ENCODE data around the gene LARGE2.

GRCh38 chr11:45930951-45931570 lies 8.6 kb downstream of the LARGE2 start:
- TF ChIP-seq, protein P1, sequence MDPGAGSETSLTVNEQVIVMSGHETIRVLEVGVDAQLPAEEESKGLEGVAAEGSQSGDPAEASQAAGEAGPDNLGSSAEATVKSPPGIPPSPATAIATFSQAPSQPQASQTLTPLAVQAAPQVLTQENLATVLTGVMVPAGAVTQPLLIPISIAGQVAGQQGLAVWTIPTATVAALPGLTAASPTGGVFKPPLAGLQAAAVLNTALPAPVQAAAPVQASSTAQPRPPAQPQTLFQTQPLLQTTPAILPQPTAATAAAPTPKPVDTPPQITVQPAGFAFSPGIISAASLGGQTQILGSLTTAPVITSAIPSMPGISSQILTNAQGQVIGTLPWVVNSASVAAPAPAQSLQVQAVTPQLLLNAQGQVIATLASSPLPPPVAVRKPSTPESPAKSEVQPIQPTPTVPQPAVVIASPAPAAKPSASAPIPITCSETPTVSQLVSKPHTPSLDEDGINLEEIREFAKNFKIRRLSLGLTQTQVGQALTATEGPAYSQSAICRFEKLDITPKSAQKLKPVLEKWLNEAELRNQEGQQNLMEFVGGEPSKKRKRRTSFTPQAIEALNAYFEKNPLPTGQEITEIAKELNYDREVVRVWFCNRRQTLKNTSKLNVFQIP (CRISPR knock-in tag; IDR thresholded peaks at IDR 0.05; ENCODE audit: borderline replicate concordance, low read depth): no peak
- TF ChIP-seq, protein P2, sequence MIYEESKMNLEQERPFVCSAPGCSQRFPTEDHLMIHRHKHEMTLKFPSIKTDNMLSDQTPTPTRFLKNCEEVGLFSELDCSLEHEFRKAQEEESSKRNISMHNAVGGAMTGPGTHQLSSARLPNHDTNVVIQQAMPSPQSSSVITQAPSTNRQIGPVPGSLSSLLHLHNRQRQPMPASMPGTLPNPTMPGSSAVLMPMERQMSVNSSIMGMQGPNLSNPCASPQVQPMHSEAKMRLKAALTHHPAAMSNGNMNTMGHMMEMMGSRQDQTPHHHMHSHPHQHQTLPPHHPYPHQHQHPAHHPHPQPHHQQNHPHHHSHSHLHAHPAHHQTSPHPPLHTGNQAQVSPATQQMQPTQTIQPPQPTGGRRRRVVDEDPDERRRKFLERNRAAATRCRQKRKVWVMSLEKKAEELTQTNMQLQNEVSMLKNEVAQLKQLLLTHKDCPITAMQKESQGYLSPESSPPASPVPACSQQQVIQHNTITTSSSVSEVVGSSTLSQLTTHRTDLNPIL (CRISPR knock-in tag; IDR thresholded peaks at IDR 0.05; ENCODE audit: low read depth): no peak
- TF ChIP-seq SNAI2 (CRISPR knock-in tag; IDR thresholded peaks at IDR 0.05) (no peak), PATZ1 (CRISPR knock-in tag; IDR thresholded peaks at IDR 0.05; ENCODE audit: borderline replicate concordance) (no peak), ZNF565 (CRISPR knock-in tag; conservative IDR thresholded peaks at IDR 0.05; ENCODE audit: low read depth) (no peak), RARB (CRISPR knock-in tag; IDR thresholded peaks at IDR 0.05) (no peak), ZFP3 (CRISPR knock-in tag; IDR thresholded peaks at IDR 0.05) (no peak), ARNTL (CRISPR knock-in tag; IDR thresholded peaks at IDR 0.05; ENCODE audit: borderline replicate concordance, low read depth) (no peak), ISL1 (CRISPR knock-in tag; IDR thresholded peaks at IDR 0.05) (no peak), BACH2 (CRISPR knock-in tag; IDR thresholded peaks at IDR 0.05; ENCODE audit: borderline replicate concordance) (no peak), ESRRG (CRISPR knock-in tag; IDR thresholded peaks at IDR 0.05) (no peak), CSRNP3 (CRISPR knock-in tag; IDR thresholded peaks at IDR 0.05) (no peak), ZNF8 (CRISPR knock-in tag; IDR thresholded peaks at IDR 0.05) (no peak)

Data from SK-N-SH treated with all-trans-retinoic acid at 6 μM for 48 hours (cell line).